NCI-H187 treated with DMSO at 0.1 percent for 48 hours (cell line): ENCODE data around the gene VTI1B.

ENCODE experiments used
- DNase-seq: peaks from one replicate; lab custom pipeline; 2025; lab: John Stamatoyannopoulos, UW

Gene VTI1B

DNA sequence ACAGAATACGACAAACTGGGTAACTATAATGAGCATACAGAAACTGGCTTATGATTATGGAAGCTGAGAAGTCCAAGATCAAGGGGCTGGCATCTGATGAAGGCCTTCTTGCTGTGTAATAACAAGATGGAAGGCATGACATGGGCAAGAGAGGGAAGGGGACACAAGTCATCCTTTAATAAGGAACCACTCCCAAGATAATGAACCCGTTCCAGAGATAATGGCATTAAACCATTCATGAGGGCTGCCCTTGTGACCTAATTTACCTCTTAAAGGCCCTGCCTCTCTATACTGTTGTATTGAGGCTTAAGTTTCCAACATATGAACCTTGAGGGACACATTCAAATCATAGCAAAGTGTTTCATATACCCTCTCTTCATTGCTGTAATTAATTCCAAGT, 4.6 kb upstream of the VTI1B start:
- DNase-seq, result no peak

- no peak for DNase-seq
These were observed 769 bp upstream of the VTI1B start for GRCh38 chr14:67675219-67675582.

DNA sequence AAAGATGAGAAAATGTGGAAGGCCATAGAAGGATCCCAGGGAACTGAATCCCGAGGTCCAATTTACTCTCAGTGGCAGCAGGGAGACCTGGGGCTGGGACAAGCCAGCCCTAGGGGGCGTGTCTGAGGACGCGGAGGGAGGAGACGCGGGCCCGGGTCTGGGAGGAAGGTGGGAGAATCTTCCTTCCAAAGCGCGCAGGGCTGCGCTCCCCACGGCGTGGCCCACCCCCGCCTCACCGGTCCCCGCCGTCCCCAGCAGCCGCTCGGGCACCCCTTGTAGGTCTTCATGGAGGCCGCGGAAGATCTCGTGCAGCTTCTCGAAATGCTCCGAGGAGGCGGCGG, 323 bp downstream of the VTI1B start:
- DNase-seq, result peak; percentile 21

DNA sequence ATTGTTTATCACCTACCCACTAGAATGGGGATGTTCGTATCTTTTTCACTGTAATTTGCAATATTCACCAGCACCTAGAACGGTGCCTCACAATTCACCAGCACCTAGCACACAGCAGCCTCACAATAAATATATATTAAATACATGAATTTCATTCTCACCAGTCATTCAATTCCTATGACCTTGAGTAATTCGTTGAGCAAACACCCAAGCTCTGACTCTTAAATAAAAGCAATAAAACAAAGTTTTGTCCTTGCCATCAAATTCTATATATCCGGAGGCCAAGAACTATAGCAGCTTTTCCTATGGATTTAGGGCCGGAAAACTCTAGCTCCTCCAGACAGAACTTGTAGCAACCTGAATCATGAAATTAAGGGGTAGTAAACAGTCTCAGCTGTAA, 981 bp downstream of the VTI1B start:
- no peak for DNase-seq

DNA sequence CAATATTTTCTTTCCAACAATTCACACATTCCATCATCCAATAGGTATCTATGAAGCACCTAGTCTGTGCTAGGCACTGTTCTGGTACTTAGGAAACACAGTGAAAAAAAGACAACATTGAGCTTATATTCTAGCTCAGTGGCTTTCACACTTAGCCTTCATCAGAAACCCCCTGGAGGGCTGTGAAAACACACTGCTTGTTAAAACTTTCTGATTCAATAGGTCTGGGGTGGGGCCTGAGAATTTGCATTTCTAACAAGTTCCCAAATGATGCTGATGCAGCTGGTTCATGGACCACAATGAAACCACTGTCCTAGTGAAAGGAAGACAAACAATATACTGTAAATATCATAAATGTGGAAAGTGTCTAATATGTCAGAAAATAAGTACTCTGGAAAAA, 5.9 kb downstream of the VTI1B start:
- no peak for DNase-seq

GRCh38 chr14:67666750-67667449, 7.5 kb downstream of the VTI1B start:
- no peak for DNase-seq

GRCh38 chr14:67665868-67666267, 8.6 kb downstream of the VTI1B start:
- no peak for DNase-seq

- no peak for DNase-seq
These were observed 10.8 kb downstream of the VTI1B start for GRCh38 chr14:67663633-67664032.

DNA sequence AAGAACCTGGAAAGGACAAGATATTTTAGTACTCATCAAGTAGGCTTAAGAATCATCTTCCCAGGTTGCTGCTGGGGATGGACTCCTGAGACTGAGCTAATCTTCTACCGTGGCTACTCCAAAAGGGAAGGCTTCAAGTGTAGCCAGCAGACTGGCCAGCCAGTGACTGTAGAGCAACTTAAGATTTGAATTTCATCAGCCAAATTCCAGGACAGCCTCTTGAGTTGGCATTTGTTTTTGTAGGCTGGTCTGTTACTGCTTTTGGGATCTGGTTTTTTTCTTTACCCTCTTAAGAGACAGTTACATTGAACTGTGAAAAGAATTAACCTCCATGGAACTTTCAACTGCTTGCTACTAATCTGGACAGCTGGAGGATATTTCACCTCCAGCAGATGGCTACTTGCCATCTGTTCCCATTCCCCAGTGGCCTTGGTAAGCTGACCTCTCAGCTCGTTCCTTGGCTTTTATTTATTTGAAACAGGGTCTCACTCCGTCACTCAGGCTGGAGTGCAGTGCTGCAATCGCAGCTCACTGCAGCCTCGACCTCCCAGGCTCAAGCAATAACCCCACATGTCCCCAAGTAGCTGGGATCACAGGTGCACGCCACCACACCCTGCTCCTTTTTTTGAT, 20.7 kb downstream of the VTI1B start:
- no peak for DNase-seq

DNA sequence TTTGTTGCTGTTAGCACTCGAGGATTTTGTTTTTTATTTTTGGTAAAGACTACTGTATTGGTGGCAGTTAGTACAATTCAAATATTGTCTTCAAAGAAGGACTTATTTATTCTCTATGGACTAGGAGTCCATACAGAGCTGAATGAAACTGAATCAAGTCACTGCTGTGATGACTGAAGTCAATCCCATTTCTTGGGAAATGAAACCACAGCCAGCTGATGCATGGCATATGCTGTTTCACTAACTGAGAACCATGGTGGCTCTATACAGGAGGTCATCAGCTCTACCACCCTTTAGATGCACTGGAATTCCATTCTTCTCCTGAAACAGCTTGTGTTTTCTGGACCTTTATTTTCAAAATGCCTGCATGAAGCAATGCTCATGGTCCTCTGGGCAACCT, 22.2 kb downstream of the VTI1B start:
- DNase-seq, result no peak

- DNase-seq, result no peak
These were observed 23.7 kb downstream of the VTI1B start for GRCh38 chr14:67650694-67651093.

GRCh38 chr14:67650151-67650550, 24.3 kb downstream of the VTI1B start:
- DNase-seq, result no peak

GRCh38 chr14:67646131-67646530, 28.3 kb downstream of the VTI1B start:
- DNase-seq, result no peak

DNA sequence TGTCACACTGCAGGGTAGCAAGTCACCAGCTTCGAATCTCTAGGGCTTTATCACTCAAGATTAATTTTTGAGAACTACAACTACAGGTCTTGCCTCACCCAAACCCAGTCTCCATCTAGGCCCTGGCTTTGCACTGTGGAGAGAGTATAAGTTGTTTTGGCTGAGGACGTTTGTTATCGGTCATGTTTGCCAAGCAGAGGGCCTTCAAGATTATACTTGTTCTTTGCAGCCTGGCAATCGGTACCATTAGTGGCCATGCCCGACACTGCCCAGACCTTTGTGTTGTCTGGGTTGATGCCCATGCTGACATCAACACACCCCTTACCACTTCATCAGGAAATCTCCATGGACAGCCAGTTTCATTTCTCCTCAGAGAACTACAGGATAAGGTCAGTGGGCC, 29.0 kb downstream of the VTI1B start:
- DNase-seq, result no peak

GRCh38 chr14:67644428-67644827, 30.0 kb downstream of the VTI1B start:
- no peak for DNase-seq

GRCh38 chr14:67643713-67644112, 30.7 kb downstream of the VTI1B start:
- no peak for DNase-seq

DNA sequence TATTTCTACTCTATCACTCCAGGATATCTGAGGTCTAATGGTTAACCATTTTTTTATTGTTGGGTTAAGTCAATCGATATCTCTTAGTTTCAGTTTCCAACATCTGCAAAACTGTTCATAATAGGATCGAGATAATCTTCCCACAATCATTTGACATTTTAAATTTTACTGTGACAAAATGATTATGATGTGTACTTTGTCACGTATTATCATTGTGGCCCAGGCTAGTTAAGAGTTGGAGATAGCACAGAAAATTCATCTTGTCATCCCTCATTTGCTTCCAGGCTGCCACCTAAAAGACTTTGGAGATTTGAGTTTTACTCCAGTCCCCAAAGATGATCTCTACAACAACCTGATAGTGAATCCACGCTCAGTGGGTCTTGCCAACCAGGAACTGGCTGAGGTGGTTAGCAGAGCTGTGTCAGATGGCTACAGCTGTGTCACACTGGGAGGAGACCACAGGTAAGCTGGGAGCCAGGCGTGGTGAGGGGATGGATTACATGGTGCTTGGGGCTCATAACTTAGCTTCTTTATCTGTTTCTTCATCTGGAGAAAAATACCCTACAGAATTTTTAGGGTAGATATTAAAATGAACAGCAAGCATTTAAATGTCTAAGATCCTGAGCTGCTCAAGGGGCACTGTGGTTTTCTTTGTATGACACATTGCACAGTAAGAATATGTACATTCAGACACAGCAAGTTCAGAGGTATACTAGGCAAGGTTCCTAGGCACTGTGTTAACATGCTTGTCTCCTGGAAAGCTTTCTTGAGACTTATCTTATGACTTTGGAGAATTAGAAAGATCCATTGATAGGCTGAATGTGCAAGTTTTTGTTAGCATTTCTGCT, 32.3 kb downstream of the VTI1B start:
- no peak for DNase-seq

GRCh38 chr14:67641480-67641879, 33.0 kb downstream of the VTI1B start:
- no peak for DNase-seq

DNA sequence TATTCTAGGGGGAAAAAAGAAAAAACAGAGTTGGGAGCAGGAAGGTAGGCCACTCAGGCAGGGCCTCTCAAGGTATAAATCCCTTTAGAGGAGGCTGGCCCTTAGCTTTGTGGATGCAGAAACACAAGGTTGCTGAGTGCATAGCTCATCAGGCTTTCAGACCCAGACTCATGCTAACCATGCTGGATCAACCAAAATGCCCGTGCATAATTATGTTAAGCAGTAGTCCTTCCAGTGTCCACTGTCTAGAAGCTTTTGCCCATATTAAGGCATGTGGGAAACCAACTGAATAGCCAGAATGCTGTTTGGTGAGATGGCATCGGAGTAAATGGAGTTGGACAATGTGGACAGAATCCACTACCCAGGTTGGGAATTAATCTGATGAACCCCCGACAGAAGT, 35.8 kb downstream of the VTI1B start:
- DNase-seq, result no peak

- DNase-seq, result peak; percentile 10
These were observed 38.0 kb downstream of the VTI1B start for GRCh38 chr14:67636361-67636919.

GRCh38 chr14:67633451-67634147, 40.8 kb downstream of the VTI1B start:
- DNase-seq, result no peak

DNA sequence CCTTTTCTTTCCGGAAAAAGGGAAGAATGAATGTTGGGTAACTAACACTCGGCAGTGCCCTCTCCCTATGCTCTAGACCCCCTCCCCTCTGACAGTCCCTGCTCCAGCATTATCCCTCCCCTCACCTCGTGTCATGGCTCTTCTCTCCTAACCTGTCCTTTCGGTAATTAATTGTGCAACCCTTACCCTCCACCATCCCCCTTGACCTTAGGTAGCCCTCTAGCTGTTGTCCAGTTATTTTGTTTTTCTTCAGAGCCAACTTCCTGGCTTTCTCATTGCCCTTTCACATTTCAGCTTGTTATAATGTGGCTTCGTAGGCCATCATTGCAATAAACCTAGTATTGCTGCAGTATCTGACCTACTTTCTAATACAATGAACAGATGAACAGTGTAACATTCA, 43.5 kb downstream of the VTI1B start:
- no peak for DNase-seq
